Skeletal muscle satellite cell (primary cell): Measurements from ENCODE around the gene TNFRSF21. TPM values are rescaled to one million over a fixed set of nuclear protein-coding genes. Genes with fewer than 3 reads are reported as not detected.

Experiments
- H3K27me3 ChIP-seq: 2 replicates; pipeline ENCODE4 v1.7.0; 2013; ENCODE audit warnings: low read length; ENCODE audit not compliant: control insufficient read depth, insufficient read depth
- H3K36me3 ChIP-seq: 2 replicates; pipeline ENCODE4 v1.7.0; 2013; ENCODE audit warnings: mild to moderate bottlenecking, control low read depth, low read length; ENCODE audit not compliant: insufficient read depth
- H3K4me1 ChIP-seq: 2 replicates; pipeline ENCODE4 v1.7.0; 2013; ENCODE audit warnings: low read length; ENCODE audit not compliant: control insufficient read depth, insufficient read depth
- H3K4me2 ChIP-seq: 2 replicates; pipeline ENCODE4 v1.7.0; 2013; ENCODE audit warnings: mild to moderate bottlenecking, low read length
- H3K4me3 ChIP-seq: 2 replicates; pipeline ENCODE4 v1.7.0; 2013; ENCODE audit warnings: low read length
- H3K9ac ChIP-seq: 2 replicates; pipeline ENCODE4 v1.7.0; 2013; ENCODE audit warnings: mild to moderate bottlenecking, low read depth, low read length, moderate library complexity
- H3K9me3 ChIP-seq: replicated peaks from 2 replicates; pipeline ENCODE4 v1.7.0; 2013; ENCODE audit warnings: mild to moderate bottlenecking, control low read depth, low read length
- total RNA-seq: library from RNA; depleted of rRNA; stranded (reverse); fragments of >200 nt; gene quantifications from 2 replicates; pipeline ENCODE4 v1.2.3, GENCODE V29; 2012; rRNA removed

Gene TNFRSF21
- 6.8 TPM in 2 replicates for total RNA-seq

- H3K4me1 ChIP-seq, result peaks cover 6% of the 10 kb centered on the region
- H3K27me3 ChIP-seq, result peaks cover 36% of the 10 kb centered on the region
- H3K9ac ChIP-seq, result peak within 1 kb of the TSS; percentile 56
- H3K4me3 ChIP-seq, result peak within 1 kb of the TSS; percentile 85
- no peaks in the 10 kb centered on the region for H3K36me3 ChIP-seq
- no peaks in the 10 kb centered on the region for H3K9me3 ChIP-seq
- peak within 1 kb of the TSS; percentile 99 for H3K4me2 ChIP-seq
Observed at GRCh38 chr6:47309291-47310130, at the start of gene TNFRSF21. TNFRSF21 (minus strand) TSS chr6:47309905; CDS start chr6:47309511, 394 bp downstream.

GRCh38 chr6:47358440-47359225 is 48.9 kb upstream of the TNFRSF21 start:
- peaks cover 11% of the 10 kb centered on the region for H3K27me3 ChIP-seq
- no peak overlapping the region for H3K4me2 ChIP-seq
- no peak overlapping the region for H3K9ac ChIP-seq
- H3K9me3 ChIP-seq, result no peaks in the 10 kb centered on the region
- H3K4me1 ChIP-seq, result no peaks in the 10 kb centered on the region
- H3K36me3 ChIP-seq, result no peaks in the 10 kb centered on the region
- no peak overlapping the region for H3K4me3 ChIP-seq

- H3K9ac ChIP-seq, result no peak overlapping the region
- H3K27me3 ChIP-seq, result peaks cover 11% of the 10 kb centered on the region
- no peaks in the 10 kb centered on the region for H3K4me1 ChIP-seq
- H3K4me2 ChIP-seq, result no peak overlapping the region
- no peak overlapping the region for H3K4me3 ChIP-seq
- H3K36me3 ChIP-seq, result no peaks in the 10 kb centered on the region
- no peaks in the 10 kb centered on the region for H3K9me3 ChIP-seq
Observed at GRCh38 chr6:47357827-47358226, 48.1 kb upstream of the TNFRSF21 start.

- H3K4me1 ChIP-seq, result no peaks in the 10 kb centered on the region
- no peak overlapping the region for H3K4me3 ChIP-seq
Observed at GRCh38 chr6:47355496-47355895, 45.8 kb upstream of the TNFRSF21 start.

GRCh38 chr6:47353871-47354270 is 44.2 kb upstream of the TNFRSF21 start:
- no peak overlapping the region for H3K4me3 ChIP-seq

More at GRCh38 chr6:47355496-47355895, 45.8 kb upstream of the TNFRSF21 start:
- H3K4me2 ChIP-seq, result no peak overlapping the region
- H3K9ac ChIP-seq, result no peak overlapping the region
- H3K27me3 ChIP-seq, result peaks cover 14% of the 10 kb centered on the region
- H3K9me3 ChIP-seq, result no peaks in the 10 kb centered on the region
- H3K36me3 ChIP-seq, result no peaks in the 10 kb centered on the region

GRCh38 chr6:47352966-47353365 is 43.3 kb upstream of the TNFRSF21 start:
- Histone ChIP-seq H3K9ac (no peak overlapping the region), H3K4me3 (no peak overlapping the region), H3K27me3 (peaks cover 10% of the 10 kb centered on the region), H3K4me1 (no peaks in the 10 kb centered on the region), H3K36me3 (no peaks in the 10 kb centered on the region), H3K9me3 (no peaks in the 10 kb centered on the region), H3K4me2 (no peak overlapping the region)

More at GRCh38 chr6:47353871-47354270, 44.2 kb upstream of the TNFRSF21 start:
- no peaks in the 10 kb centered on the region for H3K36me3 ChIP-seq
- no peaks in the 10 kb centered on the region for H3K9me3 ChIP-seq
- peaks cover 10% of the 10 kb centered on the region for H3K27me3 ChIP-seq
- H3K4me2 ChIP-seq, result no peak overlapping the region
- no peak overlapping the region for H3K9ac ChIP-seq
- H3K4me1 ChIP-seq, result no peaks in the 10 kb centered on the region

GRCh38 chr6:47352194-47352920 is 42.7 kb upstream of the TNFRSF21 start:
- no peaks in the 10 kb centered on the region for H3K36me3 ChIP-seq
- no peak overlapping the region for H3K9ac ChIP-seq
- H3K4me3 ChIP-seq, result no peak overlapping the region
- no peaks in the 10 kb centered on the region for H3K9me3 ChIP-seq
- no peak overlapping the region for H3K4me2 ChIP-seq
- no peaks in the 10 kb centered on the region for H3K4me1 ChIP-seq
- peaks cover 10% of the 10 kb centered on the region for H3K27me3 ChIP-seq

- H3K27me3 ChIP-seq, result peaks cover 7% of the 10 kb centered on the region
- no peak overlapping the region for H3K4me2 ChIP-seq
- no peaks in the 10 kb centered on the region for H3K9me3 ChIP-seq
- H3K4me1 ChIP-seq, result no peaks in the 10 kb centered on the region
- no peak overlapping the region for H3K9ac ChIP-seq
- no peak overlapping the region for H3K4me3 ChIP-seq
- no peaks in the 10 kb centered on the region for H3K36me3 ChIP-seq
Observed at GRCh38 chr6:47351621-47352020, 41.9 kb upstream of the TNFRSF21 start.

- H3K4me1 ChIP-seq, result no peaks in the 10 kb centered on the region
- H3K9ac ChIP-seq, result no peak overlapping the region
- H3K4me3 ChIP-seq, result no peak overlapping the region
- H3K27me3 ChIP-seq, result peaks cover 6% of the 10 kb centered on the region
- no peaks in the 10 kb centered on the region for H3K36me3 ChIP-seq
- no peaks in the 10 kb centered on the region for H3K9me3 ChIP-seq
- no peak overlapping the region for H3K4me2 ChIP-seq
Observed at GRCh38 chr6:47349931-47350330, 40.2 kb upstream of the TNFRSF21 start.

GRCh38 chr6:47348316-47348863 is 38.7 kb upstream of the TNFRSF21 start:
- no peaks in the 10 kb centered on the region for H3K4me1 ChIP-seq
- H3K9ac ChIP-seq, result no peak overlapping the region
- no peaks in the 10 kb centered on the region for H3K9me3 ChIP-seq
- H3K4me3 ChIP-seq, result no peak overlapping the region
- no peaks in the 10 kb centered on the region for H3K36me3 ChIP-seq
- no peak overlapping the region for H3K4me2 ChIP-seq
- H3K27me3 ChIP-seq, result peaks cover 6% of the 10 kb centered on the region

GRCh38 chr6:47345761-47346160 is 36.1 kb upstream of the TNFRSF21 start:
- Histone ChIP-seq H3K4me1 (no peaks in the 10 kb centered on the region), H3K9me3 (no peaks in the 10 kb centered on the region), H3K27me3 (peaks cover 2% of the 10 kb centered on the region), H3K9ac (no peak overlapping the region), H3K4me2 (no peak overlapping the region), H3K36me3 (no peaks in the 10 kb centered on the region), H3K4me3 (no peak overlapping the region)
